Measurements from ENCODE around the gene LMNB1.
"Not testable (repeated sequence)": the region's sequence is repeated elsewhere in the genome, so short reads cannot be mapped to it uniquely, and the experiment has no call there.

LMNB1 gene

GRCh38 chr5:126851501-126852011 is 74.6 kb downstream of the LMNB1 start:
- H3K4me3 ChIP-seq (replicated peaks; ENCODE audit: insufficient read depth, low read length) = no peak overlapping the region
- TF ChIP-seq POLR2AphosphoS5 (IDR thresholded peaks at IDR 0.05; ENCODE audit: low read depth) (no peak), GABPA (IDR thresholded peaks at IDR 0.05; ENCODE audit: low read depth) (no peak), CTCF (IDR thresholded peaks at IDR 0.05; ENCODE audit: insufficient read depth, low read length) (no peak), REST (IDR thresholded peaks at IDR 0.05; ENCODE audit: insufficient replicate concordance, low read depth) (no peak), SPI1 (IDR thresholded peaks at IDR 0.05; ENCODE audit: borderline replicate concordance, low read depth) (no peak)
- H3K27ac ChIP-seq (replicated peaks) = no peak overlapping the region
- DNase-seq (ENCODE audit: low read depth in 1 of 2, low spot score in 1 of 2) = no peak
- no peaks in the 10 kb centered on the region for H3K27me3 ChIP-seq (ENCODE audit: insufficient read depth, poor library complexity, severe bottlenecking)

GRCh38 chr5:126852091-126852571 is 75.2 kb downstream of the LMNB1 start:
- no peak for DNase-seq (ENCODE audit: low read depth in 1 of 2, low spot score in 1 of 2)
- H3K27me3 ChIP-seq (ENCODE audit: insufficient read depth, poor library complexity, severe bottlenecking) = no peaks in the 10 kb centered on the region
- TF ChIP-seq SPI1 (IDR thresholded peaks at IDR 0.05; ENCODE audit: borderline replicate concordance, low read depth) = no peak
- no peak for TF ChIP-seq POLR2AphosphoS5 (IDR thresholded peaks at IDR 0.05; ENCODE audit: low read depth)
- TF ChIP-seq CTCF (IDR thresholded peaks at IDR 0.05; ENCODE audit: insufficient read depth, low read length) = no peak
- no peak for TF ChIP-seq GABPA (IDR thresholded peaks at IDR 0.05; ENCODE audit: low read depth)
- TF ChIP-seq REST (IDR thresholded peaks at IDR 0.05; ENCODE audit: insufficient replicate concordance, low read depth) = no peak
- H3K27ac ChIP-seq (replicated peaks) = no peak overlapping the region
- H3K4me3 ChIP-seq (replicated peaks; ENCODE audit: insufficient read depth, low read length) = no peak overlapping the region

DNA sequence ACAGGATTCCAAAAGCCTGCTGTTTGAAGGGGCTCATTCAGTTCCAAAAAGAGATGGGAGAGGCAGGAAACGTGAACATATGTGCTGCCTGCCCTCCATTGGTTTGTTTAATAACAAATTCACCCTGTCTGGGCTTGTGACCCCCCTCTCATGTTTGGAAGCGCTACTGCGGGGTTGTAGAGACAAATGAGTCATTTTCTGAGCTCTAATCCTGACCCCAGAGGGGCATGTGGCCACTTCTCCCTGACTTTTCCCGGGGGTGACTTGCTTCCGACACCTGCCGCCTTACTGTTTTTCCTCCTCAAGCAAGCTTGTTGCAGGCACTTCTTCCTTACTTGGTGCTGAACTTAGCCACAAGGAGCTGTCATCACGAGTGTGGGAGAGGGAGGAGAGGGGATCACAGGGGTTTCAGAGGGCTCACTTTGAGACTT is 75.9 kb downstream of the LMNB1 start:
- Histone ChIP-seq H3K27me3 (ENCODE audit: insufficient read depth, poor library complexity, severe bottlenecking) (no peaks in the 10 kb centered on the region), H3K27ac (replicated peaks) (no peak overlapping the region), H3K4me3 (replicated peaks; ENCODE audit: insufficient read depth, low read length) (no peak overlapping the region)
- no peak for DNase-seq (ENCODE audit: low read depth in 1 of 2, low spot score in 1 of 2)
- no peak for TF ChIP-seq POLR2AphosphoS5 (IDR thresholded peaks at IDR 0.05; ENCODE audit: low read depth)
- no peak for TF ChIP-seq SPI1 (IDR thresholded peaks at IDR 0.05; ENCODE audit: borderline replicate concordance, low read depth)
- TF ChIP-seq CTCF (IDR thresholded peaks at IDR 0.05; ENCODE audit: insufficient read depth, low read length) = no peak
- no peak for TF ChIP-seq REST (IDR thresholded peaks at IDR 0.05; ENCODE audit: insufficient replicate concordance, low read depth)
- no peak for TF ChIP-seq GABPA (IDR thresholded peaks at IDR 0.05; ENCODE audit: low read depth)

DNA sequence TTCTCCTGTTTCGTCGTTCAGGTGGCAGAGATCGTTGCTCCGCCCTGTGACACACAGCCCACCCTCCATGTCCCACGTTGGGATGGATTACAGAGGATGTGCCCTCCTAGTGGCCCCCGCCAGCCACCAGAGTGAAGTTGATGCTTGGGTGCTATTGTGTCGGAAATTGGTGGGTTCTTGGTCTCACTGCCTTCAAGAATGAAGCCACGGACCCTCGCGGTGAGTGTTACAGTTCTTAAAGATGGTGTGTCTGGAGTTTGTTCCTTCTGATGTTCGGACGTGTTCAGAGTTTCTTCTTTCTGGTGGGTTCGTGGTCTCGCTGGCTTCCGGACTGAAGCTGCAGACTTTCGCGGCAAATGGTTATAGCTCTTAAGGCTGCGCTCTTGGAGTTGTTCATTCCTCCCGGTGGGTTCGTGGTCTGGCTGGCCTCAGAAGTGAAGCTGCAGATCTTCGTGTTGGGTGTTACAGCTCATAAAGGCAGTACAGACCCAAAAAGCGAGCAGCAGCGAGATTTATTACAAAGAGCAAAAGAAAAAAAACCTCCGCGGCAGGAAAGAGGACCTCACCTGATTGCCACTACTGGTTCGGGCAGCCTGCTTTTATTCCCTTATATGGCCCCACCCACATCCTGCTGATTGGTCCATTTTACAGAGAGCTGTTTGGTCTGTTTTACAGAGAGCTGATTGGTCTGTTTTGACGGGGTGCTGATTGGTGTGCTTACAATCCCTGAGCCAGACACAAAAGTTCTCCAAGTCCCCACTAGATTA is 76.8 kb downstream of the LMNB1 start:
- not testable (repeated sequence) for H3K27ac ChIP-seq (replicated peaks); DNase-seq (ENCODE audit: low read depth in 1 of 2, low spot score in 1 of 2); H3K27me3 ChIP-seq (ENCODE audit: insufficient read depth, poor library complexity, severe bottlenecking); H3K4me3 ChIP-seq (replicated peaks; ENCODE audit: insufficient read depth, low read length)
